HG02763 (cell line): ENCODE results near the gene FSTL4.
"Not testable (repeated sequence)": the region's sequence is repeated elsewhere in the genome, so short reads cannot be mapped to it uniquely, and the experiment has no call there.

Experiments
- ATAC-seq: cut with Tn5 transposase; IDR thresholded peaks from one replicate; pipeline ENCODE4 v1.9.1; 2021; ENCODE audit warnings: mild to moderate bottlenecking, moderate library complexity; ENCODE audit not compliant: unreplicated experiment

The FSTL4 gene

DNA sequence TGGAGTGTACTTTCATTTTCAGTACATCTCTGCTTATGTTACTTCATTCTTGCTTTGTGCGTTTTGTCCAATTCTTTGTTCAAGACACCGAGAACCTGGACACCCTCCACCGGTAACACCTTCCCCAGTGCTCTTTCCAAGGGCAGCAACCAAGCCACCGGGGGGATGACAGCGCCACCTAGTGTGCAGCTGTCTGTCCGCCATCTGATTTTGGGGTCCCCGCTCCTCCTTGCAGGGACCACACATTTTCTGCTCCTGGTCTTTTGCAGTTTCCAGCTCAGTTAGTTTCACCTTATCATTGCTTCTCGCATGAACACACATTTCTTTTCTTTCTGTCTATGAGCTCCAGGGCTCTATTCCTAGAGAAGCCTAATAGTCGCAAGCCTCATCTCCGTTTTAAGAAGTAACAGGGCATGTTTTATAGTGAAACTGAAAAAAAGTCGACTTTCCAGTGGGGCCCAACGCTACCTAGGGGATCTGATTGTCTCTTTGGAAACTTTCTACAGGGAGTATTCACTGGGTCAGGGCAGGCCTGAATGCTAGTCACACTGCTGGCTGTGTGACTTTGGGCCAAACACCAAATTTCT is 152.1 kb downstream of the FSTL4 start:
- ATAC-seq: no peak

DNA sequence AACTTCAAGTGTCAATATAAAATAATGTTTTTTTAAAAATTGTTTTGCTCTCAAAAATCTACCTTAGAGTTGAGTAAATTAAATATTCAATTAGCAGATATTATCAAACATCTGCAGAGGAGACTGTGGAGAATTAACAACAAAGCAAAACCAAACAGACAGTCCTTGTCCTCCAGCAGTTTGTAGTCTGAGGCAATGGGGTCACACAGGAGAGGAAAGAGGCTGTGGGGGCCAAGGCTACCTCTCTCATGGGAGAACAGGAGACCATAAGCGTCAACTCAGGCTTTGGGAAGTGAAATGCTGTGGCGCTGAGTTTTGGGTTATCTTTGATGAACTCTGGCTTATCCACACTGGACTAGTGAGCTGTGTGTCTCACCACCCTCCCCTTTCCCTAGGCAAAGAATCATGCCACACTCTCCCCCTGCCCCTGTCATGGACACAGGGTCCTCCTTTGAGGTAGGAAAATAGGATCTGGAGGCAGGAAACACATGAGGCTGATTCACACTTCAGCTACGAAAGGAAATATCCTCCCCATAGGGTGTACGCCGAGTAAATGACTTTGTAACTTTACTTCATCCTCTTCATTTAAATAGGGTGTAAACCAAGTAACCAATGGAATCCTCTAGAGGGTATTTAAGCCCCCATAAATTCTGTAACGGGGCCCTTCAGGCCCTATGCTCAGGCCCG is 152.7 kb downstream of the FSTL4 start:
- no peak for ATAC-seq

DNA sequence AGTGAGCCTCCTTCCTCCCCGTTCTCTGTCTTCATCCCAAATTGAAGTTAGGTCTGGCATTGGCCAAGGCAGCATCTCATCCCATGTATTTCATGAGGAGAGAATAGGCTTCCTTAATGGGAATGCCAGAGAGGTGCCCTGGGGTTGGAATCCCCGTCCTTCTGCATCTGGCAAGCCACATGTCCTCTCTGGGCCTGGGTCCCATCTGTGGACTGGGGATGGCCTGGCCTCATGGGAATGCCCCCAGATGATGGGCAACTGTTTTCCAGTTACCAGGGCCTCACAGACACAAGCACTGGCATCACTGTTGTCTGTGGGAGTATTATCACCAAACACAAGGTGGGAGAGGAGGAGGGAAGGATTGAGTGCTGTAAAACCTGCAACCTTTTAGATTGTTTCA is 153.9 kb downstream of the FSTL4 start:
- ATAC-seq: no peak

DNA sequence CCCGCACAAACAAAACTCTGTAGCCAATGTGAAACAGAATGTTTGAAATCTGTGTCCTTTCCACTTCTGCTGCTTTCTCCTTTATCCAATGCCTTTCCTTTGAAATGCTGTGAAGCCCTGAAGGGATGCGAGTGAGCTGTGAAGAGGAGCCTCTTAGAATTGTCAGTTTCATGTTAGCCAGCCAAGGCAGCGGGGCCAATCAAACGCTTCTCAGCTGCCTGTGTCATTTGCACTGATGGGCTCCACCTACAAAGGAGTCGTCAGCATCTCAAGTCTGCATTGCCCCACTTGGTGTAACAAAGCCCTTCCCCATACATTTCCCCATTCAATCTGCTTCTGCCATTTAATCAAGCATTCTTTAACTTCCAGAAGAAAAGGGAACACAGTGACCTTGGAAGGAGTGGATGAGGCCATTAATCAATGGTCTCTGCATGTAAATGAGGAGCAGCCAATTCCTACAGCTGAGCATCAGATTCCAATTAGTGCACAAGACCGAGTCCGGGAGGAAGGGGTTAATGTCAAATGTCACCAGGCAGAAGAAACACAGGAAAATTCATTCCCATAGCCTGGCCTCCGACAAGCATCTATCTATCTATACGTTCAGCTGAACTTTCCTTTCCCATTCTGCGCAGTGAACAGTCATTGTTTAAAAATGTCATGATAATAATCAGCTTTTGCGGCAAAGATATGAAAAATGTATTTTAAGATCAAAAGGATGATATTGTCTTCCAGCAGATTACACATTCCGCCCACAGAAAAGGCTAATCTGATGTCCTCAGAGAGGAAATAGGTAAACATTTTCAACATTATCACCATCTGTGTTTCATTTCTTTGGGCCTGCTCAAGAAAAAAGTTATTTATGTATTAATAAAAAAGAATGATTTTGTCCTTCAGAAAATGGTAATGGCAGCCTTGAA is 154.6 kb downstream of the FSTL4 start:
- ATAC-seq: no peak

DNA sequence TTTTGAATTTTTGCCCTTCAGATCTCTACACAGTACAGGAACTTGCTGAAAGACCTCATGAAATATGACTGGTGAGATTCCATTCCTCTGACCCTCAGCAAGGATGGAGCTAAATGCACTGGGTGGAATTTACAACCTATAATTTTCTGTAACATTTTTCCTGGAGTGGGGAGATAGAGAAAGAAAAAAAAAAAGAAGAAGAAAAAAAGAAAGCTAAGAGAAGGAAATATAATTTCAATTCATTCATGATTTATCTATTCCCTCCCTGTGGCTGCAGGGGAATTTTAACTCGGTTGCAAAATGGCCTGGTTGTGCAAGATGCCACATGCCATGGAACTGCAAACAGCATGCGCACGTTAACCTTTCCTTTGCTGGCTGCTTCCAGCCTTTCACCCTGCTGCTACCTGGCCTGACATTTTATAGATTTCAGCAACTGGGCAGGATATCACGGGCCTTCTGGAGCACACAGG is 155.4 kb downstream of the FSTL4 start:
- ATAC-seq: no peak

DNA sequence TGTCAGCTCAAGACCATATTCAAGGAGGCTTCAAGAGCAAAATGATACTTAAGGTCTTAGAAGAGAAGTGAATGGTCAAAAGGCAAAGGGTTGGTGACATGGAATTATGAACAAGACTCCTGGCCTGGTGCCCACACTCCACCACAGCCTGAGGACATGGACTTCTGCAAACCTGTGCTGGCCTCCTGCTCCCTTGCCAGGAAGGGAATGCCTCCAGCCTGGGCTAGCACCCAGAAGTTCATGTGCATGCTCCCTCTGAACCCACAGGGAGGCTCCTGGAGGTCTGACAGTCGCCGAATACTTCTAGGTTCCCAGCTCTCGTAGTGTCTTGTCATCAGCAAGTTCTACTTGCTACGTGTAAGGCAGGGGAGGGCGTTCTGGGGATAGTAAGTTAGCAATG is 156.7 kb downstream of the FSTL4 start:
- ATAC-seq: no peak

DNA sequence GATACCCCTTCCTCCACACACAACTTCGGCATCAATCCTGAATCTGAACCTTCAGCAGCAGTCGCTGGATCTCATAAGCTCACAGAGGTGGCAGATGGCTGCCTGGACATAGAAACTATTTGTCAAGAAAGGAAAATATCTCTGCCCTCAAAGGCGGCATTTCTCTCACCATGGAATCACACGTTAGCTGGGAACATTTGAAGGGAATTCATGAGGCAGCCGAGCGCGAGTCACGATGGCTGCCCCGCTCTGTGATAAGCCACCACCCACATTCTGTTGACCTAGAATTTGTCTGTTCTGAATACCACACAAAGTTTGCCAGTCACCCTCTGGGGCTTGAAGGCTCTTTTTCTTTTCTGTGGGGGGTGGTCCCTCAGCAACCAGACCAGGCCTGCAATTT is 157.9 kb downstream of the FSTL4 start:
- ATAC-seq: no peak

DNA sequence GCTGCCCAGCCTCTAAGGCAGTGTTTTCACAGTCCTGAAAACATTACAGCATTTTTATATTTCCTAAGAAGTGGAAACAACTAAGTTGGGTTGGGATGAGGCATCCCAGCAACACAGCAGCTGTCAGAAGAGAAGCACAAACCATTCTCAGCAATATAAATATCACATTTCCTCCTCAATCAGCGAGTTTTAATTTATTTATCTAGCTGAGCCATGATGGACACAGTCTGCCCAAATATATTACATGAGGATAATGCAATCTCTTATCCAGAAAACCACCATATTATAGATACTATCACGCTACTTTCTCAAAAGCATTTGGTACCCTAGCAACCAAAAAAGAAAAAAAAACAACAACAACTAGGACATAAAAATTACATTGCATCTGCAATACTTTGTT is 158.5 kb downstream of the FSTL4 start:
- no peak for ATAC-seq

DNA sequence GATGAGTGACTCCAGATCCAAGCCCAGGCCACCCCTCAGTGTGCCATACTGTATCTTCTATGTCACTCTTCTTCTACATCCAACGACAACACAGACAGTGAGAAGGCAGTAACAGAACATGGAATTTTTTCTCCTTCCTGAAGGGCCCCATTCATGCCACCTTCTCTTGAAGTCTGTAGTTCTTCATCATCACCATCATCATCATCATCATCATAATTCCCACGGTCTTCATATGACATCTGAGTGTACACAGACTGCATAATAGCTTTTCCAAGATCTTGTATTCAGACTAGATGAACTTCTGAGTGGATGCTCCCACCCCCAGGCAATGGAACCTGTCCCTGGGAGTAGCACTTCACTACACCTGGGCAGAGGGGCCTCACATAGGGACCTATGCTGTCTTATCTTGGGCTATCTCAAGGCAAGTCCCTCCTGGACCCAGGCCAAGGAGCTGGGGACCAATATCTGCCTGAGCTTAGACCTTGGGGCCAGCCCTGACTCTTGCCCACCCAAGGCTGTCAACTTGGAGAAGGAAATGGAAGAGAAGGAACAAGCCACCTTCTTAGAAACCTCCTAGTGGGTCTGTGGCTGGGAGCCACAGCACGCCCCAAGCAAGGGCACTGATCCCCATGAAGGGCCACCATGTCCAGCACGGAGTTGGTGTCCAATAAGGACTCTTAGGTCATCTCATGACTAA is 159.1 kb downstream of the FSTL4 start:
- ATAC-seq: no peak

DNA sequence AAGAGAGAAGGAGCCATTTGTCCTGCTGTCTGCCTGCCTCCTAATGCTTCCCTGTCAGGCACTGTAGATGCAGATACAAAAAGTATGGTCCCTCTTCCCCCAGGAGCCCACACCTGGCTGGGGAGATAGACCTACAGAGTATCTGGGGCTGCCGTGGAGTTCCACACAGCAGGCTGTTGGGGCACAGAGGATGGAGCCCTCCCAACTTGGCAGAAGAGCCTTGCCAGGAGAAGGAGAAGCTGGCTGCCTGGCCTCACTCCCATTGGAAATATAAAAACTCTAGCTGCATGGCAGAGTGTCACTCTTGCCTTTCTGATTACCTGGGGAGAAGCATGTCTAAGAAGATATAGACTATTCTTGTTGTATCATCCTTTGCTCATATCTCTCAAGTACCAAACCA is 160.4 kb downstream of the FSTL4 start:
- ATAC-seq: no peak

DNA sequence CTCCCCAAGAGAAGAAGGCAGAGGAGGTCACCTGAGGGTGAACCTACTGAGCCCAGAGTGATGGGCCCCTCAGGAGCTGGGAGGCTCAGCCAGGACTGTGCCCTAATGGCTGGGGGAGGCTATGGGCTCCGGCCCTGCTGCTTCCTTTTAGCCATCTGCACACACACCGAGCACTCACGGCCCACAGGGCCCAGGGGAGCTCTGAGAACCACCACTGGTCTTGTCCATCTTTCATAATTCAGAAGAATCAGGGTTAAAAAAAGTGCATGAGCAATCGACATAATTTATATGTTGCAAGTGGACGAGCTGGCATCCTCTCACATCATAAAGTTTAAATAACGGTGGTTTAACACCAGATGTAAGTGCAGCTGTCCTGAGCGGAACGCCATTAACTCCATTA is 162.1 kb downstream of the FSTL4 start:
- no peak for ATAC-seq

DNA sequence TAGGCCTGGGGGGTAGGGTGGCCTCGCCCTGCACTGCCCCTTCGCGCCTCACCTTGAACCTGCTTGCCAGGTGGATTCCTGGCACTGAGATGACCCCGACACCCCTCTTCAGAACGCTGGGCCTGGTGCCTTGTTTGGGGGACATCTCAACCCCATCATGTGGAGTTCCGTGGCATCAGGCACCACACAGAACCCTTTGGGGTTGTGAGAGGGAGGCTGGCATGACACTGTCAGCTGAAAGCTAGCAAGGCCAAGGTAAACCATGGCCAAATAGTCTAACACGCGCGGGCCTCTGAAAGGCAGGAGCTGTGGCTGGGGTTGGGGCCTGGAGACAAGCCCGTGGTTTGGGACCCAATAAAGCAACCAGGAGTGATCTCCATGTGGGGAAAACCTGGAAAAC is 163.2 kb downstream of the FSTL4 start:
- ATAC-seq: no peak

DNA sequence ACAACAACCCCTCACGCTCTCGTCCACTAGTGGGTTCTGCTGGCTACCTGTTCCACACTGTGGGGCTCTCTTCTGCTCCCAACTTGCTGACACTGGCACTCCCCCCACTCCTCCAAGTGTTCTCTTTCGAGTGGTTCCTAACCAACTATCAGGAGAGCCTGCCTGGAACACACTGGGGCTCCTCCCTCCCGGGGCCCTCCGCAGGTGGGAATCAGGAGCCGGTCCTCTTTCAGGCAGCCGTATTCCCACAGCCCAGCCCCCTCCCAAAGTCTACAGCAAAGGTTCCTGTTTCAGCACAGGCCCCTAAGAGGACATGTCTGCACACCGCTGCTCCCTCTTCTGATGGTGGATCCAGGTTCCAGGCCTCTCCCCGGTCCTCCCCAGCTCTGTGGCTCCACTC is 165.9 kb downstream of the FSTL4 start:
- ATAC-seq: no peak

DNA sequence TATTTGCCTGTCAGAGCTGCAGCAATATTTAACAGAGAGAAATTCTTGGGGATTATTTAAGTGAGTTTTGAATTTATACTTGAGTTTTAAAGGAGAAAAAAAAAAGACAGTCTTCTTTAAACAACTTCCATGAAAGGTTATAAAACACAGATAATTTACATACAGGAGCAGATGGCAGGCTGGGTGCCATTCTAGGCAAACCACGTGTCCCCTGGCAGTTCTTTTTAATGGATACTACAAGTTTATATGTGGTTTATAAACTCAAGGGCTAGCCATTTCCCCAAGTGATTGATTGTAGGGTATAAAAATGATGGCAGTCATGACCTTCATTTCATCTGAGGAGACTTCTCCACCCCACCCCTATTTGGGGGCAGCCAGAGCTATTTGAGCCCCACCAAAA is 166.6 kb downstream of the FSTL4 start:
- ATAC-seq: no peak

DNA sequence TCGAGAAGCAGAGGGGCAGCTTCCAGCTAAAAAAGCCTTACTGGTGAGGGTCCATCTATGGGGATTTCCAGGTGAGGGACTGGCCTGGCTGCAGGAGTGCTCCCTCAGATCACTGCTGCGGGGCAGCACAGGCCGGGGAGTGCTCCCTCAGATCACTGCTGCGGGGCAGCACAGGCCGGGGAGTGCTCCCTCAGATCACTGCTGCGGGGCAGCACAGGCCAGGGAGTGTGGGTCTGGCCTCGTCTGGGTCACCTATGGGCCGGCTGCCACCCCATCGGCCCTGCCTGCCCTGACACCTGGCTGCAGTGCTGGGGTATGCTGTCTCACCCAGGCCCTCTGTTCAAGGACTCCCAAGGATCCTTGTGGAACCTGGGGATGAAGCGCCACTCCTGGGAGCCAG is 167.1 kb downstream of the FSTL4 start:
- ATAC-seq: not testable (repeated sequence)

DNA sequence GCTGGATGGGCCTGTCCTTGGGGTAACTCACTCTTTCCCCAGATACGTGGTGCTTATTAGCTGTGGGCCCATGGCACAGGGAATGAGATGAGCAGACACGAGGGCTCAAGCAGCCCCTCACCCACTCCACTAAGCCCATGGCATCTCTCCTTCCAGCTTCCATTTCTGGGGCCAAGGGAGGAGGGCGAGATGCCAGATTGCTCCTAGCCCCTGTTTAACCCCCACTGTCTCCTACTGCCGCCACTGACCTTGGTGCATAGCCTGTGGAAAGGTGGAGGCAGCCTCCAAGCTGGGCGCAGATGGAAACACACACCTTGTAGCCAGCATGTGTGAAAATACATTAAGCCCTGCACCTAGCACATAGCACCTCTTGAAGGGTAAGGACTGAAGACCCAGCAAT is 167.6 kb downstream of the FSTL4 start:
- ATAC-seq: no peak

DNA sequence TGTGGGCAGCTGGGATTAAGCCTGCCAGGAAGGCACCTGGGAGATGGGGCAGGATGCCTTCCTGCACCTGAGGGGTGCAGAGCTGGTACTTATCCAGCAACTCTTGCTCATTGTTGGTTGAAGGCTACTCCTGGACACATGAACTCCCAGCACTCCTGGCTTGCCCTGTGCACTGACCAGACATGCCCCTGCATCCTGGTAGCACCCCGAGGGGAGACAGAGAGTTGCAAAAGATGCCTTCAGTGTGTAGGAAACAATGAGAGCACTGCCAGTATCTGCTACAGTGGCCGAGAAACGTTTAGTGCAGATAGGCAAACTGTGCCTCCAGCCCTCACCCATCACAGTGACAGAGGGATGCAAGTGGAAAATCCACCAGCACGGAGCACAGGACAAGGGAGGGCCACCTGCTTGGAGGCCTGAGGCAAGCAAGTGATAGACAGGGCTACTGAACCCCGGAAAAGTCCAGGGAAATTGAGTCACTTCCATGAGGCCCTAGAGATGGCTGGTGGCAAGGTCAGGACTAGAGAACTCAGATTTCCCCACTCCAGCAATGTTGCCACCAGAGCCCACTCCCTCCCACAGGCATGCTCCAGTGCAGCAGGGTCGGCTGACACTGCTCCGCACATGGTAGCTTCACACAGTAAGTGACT is 171.1 kb downstream of the FSTL4 start:
- no peak for ATAC-seq

DNA sequence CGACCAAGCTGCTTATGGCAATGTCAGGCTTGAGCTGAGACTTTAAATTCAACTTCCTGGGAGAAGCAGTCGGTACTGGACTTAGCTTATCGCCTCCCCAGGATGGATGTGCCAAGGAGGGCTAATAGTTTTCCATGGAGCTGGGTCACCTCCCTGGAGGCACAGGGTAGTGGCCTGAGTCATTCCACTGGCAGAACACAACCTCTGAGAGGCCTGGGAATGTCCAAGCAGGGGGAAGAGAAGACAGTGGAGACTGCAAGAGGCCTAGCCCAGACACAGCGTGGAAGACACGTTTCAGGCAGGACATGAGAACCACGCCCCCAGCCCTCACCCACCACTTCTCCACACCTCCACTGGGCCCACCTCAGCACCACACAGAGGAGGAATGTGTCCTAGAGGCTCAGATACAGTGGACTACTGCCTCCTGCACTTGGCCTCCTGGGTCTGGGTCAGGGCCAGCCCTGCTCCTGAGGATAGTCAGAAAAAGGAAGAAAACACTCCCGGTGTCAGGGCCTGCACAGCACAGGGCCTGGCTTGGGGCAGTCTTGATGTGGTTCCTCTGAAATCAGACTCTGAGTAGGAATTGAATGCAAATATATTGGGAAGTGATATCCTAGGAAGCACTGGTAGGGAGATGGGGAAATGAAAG is 171.8 kb downstream of the FSTL4 start:
- no peak for ATAC-seq

DNA sequence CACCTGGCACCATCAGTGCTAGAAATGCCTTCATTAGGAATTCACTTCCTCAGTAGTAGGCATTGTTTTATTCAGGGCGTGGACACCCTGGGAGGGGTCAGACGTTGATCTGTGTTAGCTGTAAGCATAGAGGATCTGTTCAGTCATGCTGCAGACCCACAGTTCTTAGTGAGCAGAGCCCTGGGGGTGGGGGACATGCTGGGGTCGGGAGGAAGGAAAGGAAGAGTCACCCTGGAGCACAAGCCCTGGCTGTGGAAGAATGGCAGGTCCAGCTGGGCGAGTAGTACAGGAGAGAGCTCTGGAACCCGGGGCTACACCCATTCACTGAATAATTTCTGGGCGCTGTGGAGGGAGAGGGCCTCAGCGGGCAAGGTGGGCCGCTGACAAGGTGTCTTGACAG is 172.5 kb downstream of the FSTL4 start:
- no peak for ATAC-seq

DNA sequence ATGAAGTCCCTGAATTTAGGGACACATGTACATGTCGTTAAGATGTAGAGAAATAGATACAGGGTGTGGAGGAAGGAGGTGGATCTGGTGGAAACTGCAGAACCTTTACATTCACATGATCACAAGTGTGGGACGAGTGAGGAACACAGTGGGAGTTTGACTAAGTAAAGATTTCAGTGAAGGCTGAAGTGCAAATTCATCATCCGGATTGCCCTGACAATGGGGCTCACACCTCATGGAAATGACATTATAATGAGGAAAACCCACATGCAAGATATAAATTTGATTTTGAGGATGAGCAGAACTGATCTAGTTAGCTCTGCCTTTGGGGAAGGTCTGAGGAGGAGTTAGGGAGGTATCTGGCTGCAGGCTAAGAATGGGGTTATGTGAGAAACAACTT is 173.9 kb downstream of the FSTL4 start:
- ATAC-seq: no peak
